ENCODE measurements around the gene TMEM61. TPM values are rescaled to one million over a fixed set of nuclear protein-coding genes. Genes with fewer than 3 reads are reported as not detected.

The TMEM61 gene
- polyA plus RNA-seq, 1 of the 3 experiments (the other 2 are of a cell fraction): not detected

DNA sequence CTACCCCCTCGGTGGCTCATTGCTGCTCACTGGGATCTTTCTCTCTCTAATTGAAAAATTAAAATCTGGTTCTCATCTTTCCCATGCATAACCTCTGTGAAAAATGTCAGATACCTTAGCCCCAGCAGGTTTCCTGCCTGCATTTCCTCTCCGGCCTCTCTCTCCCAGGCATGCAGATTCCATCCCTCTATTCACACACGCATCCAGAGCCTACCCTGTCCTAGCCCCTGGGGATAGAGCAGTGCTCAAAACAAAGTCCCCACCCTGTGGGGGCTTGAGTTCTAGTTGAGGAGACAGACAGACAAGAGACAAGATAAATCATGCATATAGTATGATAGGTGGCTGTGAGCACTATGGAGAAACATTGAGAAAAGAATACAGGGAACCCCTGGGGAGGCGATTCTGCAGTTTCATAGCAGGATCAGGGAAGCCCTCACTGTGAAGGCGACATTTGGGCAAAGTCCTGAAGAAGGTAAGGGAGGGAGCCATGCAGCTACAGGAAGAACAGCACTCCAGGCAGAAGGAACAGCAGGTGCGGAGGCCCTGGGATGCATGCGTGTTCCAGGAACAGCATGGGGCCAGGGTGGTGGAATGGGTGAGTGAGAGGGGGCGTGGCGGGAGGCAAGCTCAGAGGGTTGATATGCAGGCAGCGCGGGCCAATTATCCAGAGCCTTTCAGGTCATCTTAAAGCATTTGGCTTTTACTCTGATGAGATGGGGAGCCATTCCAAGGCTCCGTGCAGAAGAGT is 14.8 kb downstream of the TMEM61 start:
- ChIA-PET POLR2A (no interaction called here), CTCF (interaction anchor here (0.8 to 10.9 kb wide), 20 partner anchors 9 to 120 kb away, joined by 3 to 302 read pairs (median 10); no protein-coding TSS in a partner anchor)
- WGBS (ENCODE audit: low lambda C conversion rate): 77% methylated on average over 12 of the region's 12 CpGs
- H3K4me3 ChIP-seq (ENCODE audit: low read depth in 2 of 2, low read length in 1 of 2): no peak overlapping the region
- no peak for DNase-seq
- no peaks in the 10 kb centered on the region for H3K36me3 ChIP-seq (replicated peaks in 1 of 2; ENCODE audit: control insufficient read depth in 1 of 2, insufficient read depth in 2 of 2, low read length in 1 of 2)
- no peaks in the 10 kb centered on the region; the same call in 1 of the 2 replicates for H3K27me3 ChIP-seq (ENCODE audit: insufficient read depth)
- no peak overlapping the region for H3K9ac ChIP-seq
- no peaks in the 10 kb centered on the region for H3K9me3 ChIP-seq
- no peak overlapping the region for H2AFZ ChIP-seq (ENCODE audit: low read depth)
- H3K4me1 ChIP-seq (ENCODE audit: control insufficient read depth in 1 of 2, insufficient read depth in 2 of 2, low read depth in 1 of 2, low read length in 1 of 2): peaks cover 0 to 3% of the 10 kb centered on the region in 2 experiments; a peak in 1 of 4 replicates
- no peaks in the 10 kb centered on the region for H3K79me2 ChIP-seq (ENCODE audit: insufficient read depth)
- no peaks in the 10 kb centered on the region for H4K20me1 ChIP-seq (ENCODE audit: insufficient read depth)
- no peak overlapping the region for H3K27ac ChIP-seq (ENCODE audit: low read depth in 2 of 2, low read length in 1 of 2)
- no peaks in the 10 kb centered on the region for H3K9me2 ChIP-seq
- no peak overlapping the region for H3K4me2 ChIP-seq
- no peaks in the 10 kb centered on the region for H3F3A ChIP-seq (replicated peaks; ENCODE audit: insufficient read depth)
- TF ChIP-seq JUND (IDR thresholded peaks at IDR 0.05) (no peak), EZH2phosphoT487 (IDR thresholded peaks at IDR 0.05; ENCODE audit: borderline replicate concordance, low read depth) (no peak), NFIC (IDR thresholded peaks at IDR 0.05; ENCODE audit: borderline replicate concordance) (no peak), RFX5 (IDR thresholded peaks at IDR 0.05; ENCODE audit: low read length) (no peak), GABPA (IDR thresholded peaks at IDR 0.05; ENCODE audit: low read depth) (no peak), FOXM1 (IDR thresholded peaks at IDR 0.05; ENCODE audit: low read depth) (no peak), SMC3 (IDR thresholded peaks at IDR 0.05; ENCODE audit: low read depth, low read length) (no peak), TCF12 (IDR thresholded peaks at IDR 0.05) (no peak), PBX3 (IDR thresholded peaks at IDR 0.05) (no peak), MAX (IDR thresholded peaks at IDR 0.05; ENCODE audit: low read depth) (no peak), RXRA (IDR thresholded peaks at IDR 0.05; ENCODE audit: borderline replicate concordance, low read depth) (no peak), FOSL2 (IDR thresholded peaks at IDR 0.05; ENCODE audit: borderline replicate concordance, low read depth) (no peak), MXI1 (IDR thresholded peaks at IDR 0.05; ENCODE audit: low read depth, low read length) (no peak), EP300 (IDR thresholded peaks at IDR 0.05; ENCODE audit: borderline replicate concordance in 1 of 2, low read depth in 1 of 2, low read length in 1 of 2) (no peak), USF2 (IDR thresholded peaks at IDR 0.05; ENCODE audit: borderline replicate concordance, low read depth, low read length) (no peak)
- TF ChIP-seq, protein P1, sequence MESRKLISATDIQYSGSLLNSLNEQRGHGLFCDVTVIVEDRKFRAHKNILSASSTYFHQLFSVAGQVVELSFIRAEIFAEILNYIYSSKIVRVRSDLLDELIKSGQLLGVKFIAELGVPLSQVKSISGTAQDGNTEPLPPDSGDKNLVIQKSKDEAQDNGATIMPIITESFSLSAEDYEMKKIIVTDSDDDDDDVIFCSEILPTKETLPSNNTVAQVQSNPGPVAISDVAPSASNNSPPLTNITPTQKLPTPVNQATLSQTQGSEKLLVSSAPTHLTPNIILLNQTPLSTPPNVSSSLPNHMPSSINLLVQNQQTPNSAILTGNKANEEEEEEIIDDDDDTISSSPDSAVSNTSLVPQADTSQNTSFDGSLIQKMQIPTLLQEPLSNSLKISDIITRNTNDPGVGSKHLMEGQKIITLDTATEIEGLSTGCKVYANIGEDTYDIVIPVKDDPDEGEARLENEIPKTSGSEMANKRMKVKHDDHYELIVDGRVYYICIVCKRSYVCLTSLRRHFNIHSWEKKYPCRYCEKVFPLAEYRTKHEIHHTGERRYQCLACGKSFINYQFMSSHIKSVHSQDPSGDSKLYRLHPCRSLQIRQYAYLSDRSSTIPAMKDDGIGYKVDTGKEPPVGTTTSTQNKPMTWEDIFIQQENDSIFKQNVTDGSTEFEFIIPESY (IDR thresholded peaks at IDR 0.05; ENCODE audit: borderline replicate concordance, low read depth): no peak

All from SK-N-SH (cell line).